D721Med (cell line): ENCODE measurements around the gene KIAA0040.
"Not testable (repeated sequence)": the region's sequence is repeated elsewhere in the genome, so short reads cannot be mapped to it uniquely, and the experiment has no call there.

ENCODE experiments used
- DNase-seq: peaks from one replicate; pipeline ENCODE4 v3.0.0; 2011; ENCODE audit warnings: low spot score; ENCODE audit not compliant: insufficient read length
- FAIRE-seq: peaks from 2 replicates; lab custom pipeline; 2011; peaks lifted over from hg19 to GRCh38; lab: Jason Lieb, UNC
- CTCF ChIP-seq: IDR thresholded peaks from 2 replicates; pipeline ENCODE4 v1.5.1; 2012; ENCODE audit warnings: mild to moderate bottlenecking, control low read depth; ENCODE audit not compliant: insufficient read depth; ENCODE audit errors: missing control alignments

KIAA0040 gene

GRCh38 chr1:175114996-175115395 lies 77.6 kb downstream of the KIAA0040 start:
- FAIRE-seq = no peak

GRCh38 chr1:175108331-175108820 lies 84.2 kb downstream of the KIAA0040 start:
- not testable (repeated sequence) for FAIRE-seq, DNase-seq

More at GRCh38 chr1:175114996-175115395, 77.6 kb downstream of the KIAA0040 start:
- no peak for DNase-seq
- no peak for TF ChIP-seq CTCF
